A673 (cell line): Measurements from ENCODE around the gene TTC36. TPM values are rescaled to one million over a fixed set of nuclear protein-coding genes. Genes with fewer than 3 reads are reported as not detected.
"Not testable (repeated sequence)": the region's sequence is repeated elsewhere in the genome, so short reads cannot be mapped to it uniquely, and the experiment has no call there.

ENCODE experiments used
- BruUV-seq: library from RNA; stranded (reverse); fragments of 400-500 nt; replicated peaks from 2 replicates; lab custom pipeline; 2021; lab: Mats Ljungman, UMichigan
- CTCF ChIA-PET: fragments of 300-600 bp; sonication (Branson Sonifier 250); formaldehyde crosslinking; loops from one replicate; lab custom pipeline; 2022; ENCODE audit warnings: antibody characterized with exemption; lab: Charles Lee
- POLR2A ChIA-PET: fragments of 300-600 bp; sonication (Branson Sonifier 250); formaldehyde crosslinking; loops from one replicate; lab custom pipeline; 2022; ENCODE audit warnings: antibody characterized with exemption; ENCODE audit not compliant: low non-redundant PET; lab: Charles Lee
- DNase-seq: peaks from one replicate; pipeline ENCODE4 v3.0.0-alpha.2; 2015; ENCODE audit warnings: low spot score
- H3K27ac ChIP-seq: fragments of 200-600 bp; sonication (generic); 2 replicates; pipeline ENCODE4 v1.5.1; 2016; ENCODE audit warnings: mixed run types, low read depth, mild to moderate bottlenecking, mixed read lengths, antibody characterized with exemption, low read length; ENCODE audit not compliant: poor library complexity, severe bottlenecking
- H3K27me3 ChIP-seq: fragments of 200-600 bp; sonication (generic); replicated peaks from 2 replicates; pipeline ENCODE4 v1.6.1; 2017; ENCODE audit warnings: mixed run types, low read depth, mild to moderate bottlenecking, mixed read lengths, antibody characterized with exemption, low read length; ENCODE audit not compliant: insufficient read depth, poor library complexity
- H3K36me3 ChIP-seq: fragments of 200-600 bp; sonication (generic); 2 replicates; pipeline ENCODE4 v1.6.1; 2016; ENCODE audit warnings: mixed run types, mild to moderate bottlenecking, mixed read lengths, antibody characterized with exemption, low read length; ENCODE audit not compliant: insufficient read depth, poor library complexity, severe bottlenecking
- H3K4me1 ChIP-seq: fragments of 200-600 bp; sonication (generic); 2 replicates; pipeline ENCODE4 v1.6.1; 2017; ENCODE audit warnings: mixed run types, mild to moderate bottlenecking, mixed read lengths, antibody characterized with exemption, low read length; ENCODE audit not compliant: insufficient read depth, poor library complexity, severe bottlenecking
- H3K4me3 ChIP-seq: fragments of 200-600 bp; sonication (generic); 2 replicates; pipeline ENCODE4 v1.5.1; 2016; ENCODE audit warnings: low read depth, mixed run types, mild to moderate bottlenecking, mixed read lengths, low read length; ENCODE audit not compliant: poor library complexity, severe bottlenecking
- H3K9me3 ChIP-seq: fragments of 200-600 bp; sonication (generic); 2 replicates; pipeline ENCODE4 v1.6.1; 2016; ENCODE audit warnings: mixed run types, low read depth, mild to moderate bottlenecking, mixed read lengths, antibody characterized with exemption, low read length; ENCODE audit not compliant: poor library complexity, severe bottlenecking
- CTCF ChIP-seq: fragments of 300-800, 200-600 bp; sonication (generic); conservative IDR thresholded peaks from 2 replicates; pipeline ENCODE4 v1.5.1; 2017; ENCODE audit warnings: low read depth, mild to moderate bottlenecking, antibody characterized with exemption, low read length, moderate library complexity, mixed read lengths
- EZH2 ChIP-seq: fragments of 200-600 bp; sonication (generic); IDR thresholded peaks from 2 replicates; pipeline ENCODE4 v1.6.1; 2017; ENCODE audit warnings: borderline replicate concordance, low read depth, mild to moderate bottlenecking, mixed read lengths, antibody characterized with exemption, low read length; ENCODE audit not compliant: poor library complexity, severe bottlenecking
- intact Hi-C: fragments of 100-400 bp; cut with micrococcal nuclease; formaldehyde crosslinking; loops from one replicate; pipeline ENCODE4 v1.10.0; 2022; ENCODE audit not compliant: unreplicated experiment
- total RNA-seq: library from RNA; stranded (reverse); gene quantifications from 2 replicates; pipeline ENCODE4 v1.2.3, GENCODE V29; 2021

The TTC36 gene
- total RNA-seq, 1 experiment from 2014 or later = 0.39 TPM

- no TSS peak for BruUV-seq
- H3K4me1 ChIP-seq = peaks cover 17% of the 10 kb centered on the region
- no peak overlapping the region for H3K27ac ChIP-seq
- no peaks in the 10 kb centered on the region for H3K9me3 ChIP-seq
- no peaks in the 10 kb centered on the region for H3K36me3 ChIP-seq
- no peaks in the 10 kb centered on the region for H3K27me3 ChIP-seq
- no peak for DNase-seq
- TF ChIP-seq CTCF = no peak
- intact Hi-C loops = loop anchor here (5.0 kb wide), 1 partner anchor 422 kb away; no protein-coding TSS in a partner anchor
- no peak overlapping the region for H3K4me3 ChIP-seq
- ChIA-PET POLR2A (no interaction called here), CTCF (interaction anchor here (0.6 kb wide), 2 partner anchors 17 to 275 kb away, joined by 4 to 7 read pairs; no protein-coding TSS in a partner anchor)
Measured at GRCh38 chr11:118569670-118570069, 42.4 kb downstream of the TTC36 start.

DNA sequence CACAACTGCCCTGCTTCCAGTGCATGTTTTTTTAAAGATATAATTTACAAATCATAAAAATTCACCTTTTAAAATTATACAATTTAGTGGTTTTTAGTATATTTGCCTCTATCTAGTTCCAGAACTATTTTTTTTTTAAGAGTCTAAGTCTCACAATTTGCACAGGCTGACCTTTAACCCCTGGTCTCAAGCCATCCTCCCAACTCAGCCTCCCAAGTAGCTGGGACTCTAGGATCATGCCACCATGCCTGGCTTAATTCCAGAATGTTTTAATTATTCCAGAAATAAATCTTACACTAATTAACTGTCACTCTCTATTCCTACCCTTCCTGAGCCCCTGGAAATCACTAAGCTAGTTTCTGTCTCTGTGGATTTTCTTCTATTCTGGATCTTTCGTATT lies 43.5 kb downstream of the TTC36 start:
- intact Hi-C loops = no loop called here
- H3K4me3 ChIP-seq = no peak overlapping the region
- BruUV-seq = no TSS peak
- no peak overlapping the region for H3K27ac ChIP-seq
- H3K27me3 ChIP-seq = no peaks in the 10 kb centered on the region
- no peak for DNase-seq
- TF ChIP-seq EZH2 = no peak
- no peak for TF ChIP-seq CTCF
- no peaks in the 10 kb centered on the region for H3K9me3 ChIP-seq
- H3K4me1 ChIP-seq = peaks cover 24% of the 10 kb centered on the region
- POLR2A ChIA-PET = interaction anchor here (0.5 to 0.7 kb wide), 2 partner anchors 23 to 200 kb away, joined by 3 to 4 read pairs; no protein-coding TSS in a partner anchor
- CTCF ChIA-PET = no interaction called here
- no peaks in the 10 kb centered on the region for H3K36me3 ChIP-seq

GRCh38 chr11:118571701-118572060 lies 44.4 kb downstream of the TTC36 start:
- intact Hi-C loops, H3K27me3 ChIP-seq, CTCF ChIA-PET, H3K36me3 ChIP-seq, H3K9me3 ChIP-seq: not testable (repeated sequence)
- H3K4me3 ChIP-seq = peak overlapping the region; percentile 100
- DNase-seq = peak; percentile 10
- POLR2A ChIA-PET = interaction anchor here (0.7 kb wide), 1 partner anchor 44 kb away, joined by 10 read pairs; no protein-coding TSS in a partner anchor
- H3K4me1 ChIP-seq = peaks cover 28% of the 10 kb centered on the region
- TSS peak; percentile 87 for BruUV-seq
- H3K27ac ChIP-seq = peak overlapping the region; percentile 98
